ENCODE results near the gene ETFB. TPM values are rescaled to one million over a fixed set of nuclear protein-coding genes. Genes with fewer than 3 reads are reported as not detected.

The ETFB gene
- total RNA-seq, 1 experiment from 2014 or later = 114 TPM

GRCh38 chr19:51331193-51331592, 35.0 kb downstream of the ETFB start:
- peaks cover 37% of the 10 kb centered on the region for H3K9me3 Mint-ChIP-seq (ENCODE audit: unreplicated experiment)
- no TSS peak for BruUV-seq (replicated peaks)
- intact Hi-C loops (cut with micrococcal nuclease) = no loop called here

GRCh38 chr19:51330366-51330765, 35.8 kb downstream of the ETFB start:
- CTCF ChIA-PET = interaction anchor here (0.6 kb wide), 1 partner anchor 208 kb away, joined by 3 read pairs; no protein-coding TSS in a partner anchor
- no TSS peak for BruUV-seq (replicated peaks)
- no peak for TF ChIP-seq CTCF (IDR thresholded peaks at IDR 0.05; ENCODE audit: unreplicated experiment)
- POLR2A ChIA-PET = no interaction called here
- Mint-ChIP-seq H3K4me1 (ENCODE audit: insufficient read depth, unreplicated experiment) (no peaks in the 10 kb centered on the region), H3K36me3 (ENCODE audit: insufficient read depth, unreplicated experiment) (peaks cover 11% of the 10 kb centered on the region), H3K4me3 (ENCODE audit: unreplicated experiment) (no peak overlapping the region), H3K9me3 (ENCODE audit: unreplicated experiment) (peaks cover 36% of the 10 kb centered on the region), H3K27me3 (ENCODE audit: insufficient read depth, unreplicated experiment) (no peaks in the 10 kb centered on the region), H3K27ac (ENCODE audit: low read depth, unreplicated experiment) (no peak overlapping the region)
- intact Hi-C loops (cut with micrococcal nuclease) = no loop called here
- no peak for DNase-seq (ENCODE audit: unreplicated experiment)

More at GRCh38 chr19:51331193-51331592, 35.0 kb downstream of the ETFB start:
- H3K27ac Mint-ChIP-seq (ENCODE audit: low read depth, unreplicated experiment) = no peak overlapping the region
- no peak for DNase-seq (ENCODE audit: unreplicated experiment)
- POLR2A ChIA-PET = no interaction called here
- CTCF ChIA-PET = interaction anchor here (0.6 kb wide), 1 partner anchor 208 kb away, joined by 3 read pairs; no protein-coding TSS in a partner anchor
- H3K36me3 Mint-ChIP-seq (ENCODE audit: insufficient read depth, unreplicated experiment) = peaks cover 7% of the 10 kb centered on the region
- no peak overlapping the region for H3K4me3 Mint-ChIP-seq (ENCODE audit: unreplicated experiment)
- H3K4me1 Mint-ChIP-seq (ENCODE audit: insufficient read depth, unreplicated experiment) = no peaks in the 10 kb centered on the region
- no peak for TF ChIP-seq CTCF (IDR thresholded peaks at IDR 0.05; ENCODE audit: unreplicated experiment)
- no peaks in the 10 kb centered on the region for H3K27me3 Mint-ChIP-seq (ENCODE audit: insufficient read depth, unreplicated experiment)

GRCh38 chr19:51329411-51329810, 36.8 kb downstream of the ETFB start:
- Mint-ChIP-seq H3K4me3 (ENCODE audit: unreplicated experiment) (no peak overlapping the region), H3K36me3 (ENCODE audit: insufficient read depth, unreplicated experiment) (peaks cover 15% of the 10 kb centered on the region), H3K27me3 (ENCODE audit: insufficient read depth, unreplicated experiment) (no peaks in the 10 kb centered on the region), H3K27ac (ENCODE audit: low read depth, unreplicated experiment) (no peak overlapping the region), H3K9me3 (ENCODE audit: unreplicated experiment) (peaks cover 34% of the 10 kb centered on the region), H3K4me1 (ENCODE audit: insufficient read depth, unreplicated experiment) (no peaks in the 10 kb centered on the region)
- TF ChIP-seq CTCF (IDR thresholded peaks at IDR 0.05; ENCODE audit: unreplicated experiment) = no peak
- DNase-seq (ENCODE audit: unreplicated experiment) = no peak
- ChIA-PET POLR2A (no interaction called here), CTCF (no interaction called here)
- BruUV-seq (replicated peaks) = no TSS peak
- intact Hi-C loops (cut with micrococcal nuclease) = no loop called here

- Mint-ChIP-seq H3K4me1 (ENCODE audit: insufficient read depth, unreplicated experiment) (no peaks in the 10 kb centered on the region), H3K9me3 (ENCODE audit: unreplicated experiment) (peaks cover 48% of the 10 kb centered on the region), H3K4me3 (ENCODE audit: unreplicated experiment) (no peak overlapping the region), H3K27me3 (ENCODE audit: insufficient read depth, unreplicated experiment) (no peaks in the 10 kb centered on the region), H3K27ac (ENCODE audit: low read depth, unreplicated experiment) (no peak overlapping the region), H3K36me3 (ENCODE audit: insufficient read depth, unreplicated experiment) (peaks cover 15% of the 10 kb centered on the region)
- intact Hi-C loops (cut with micrococcal nuclease) = no loop called here
- CTCF ChIA-PET = interaction anchor here (0.7 to 1.5 kb wide), 2 partner anchors 11 to 429 kb away, joined by 4 to 8 read pairs; no protein-coding TSS in a partner anchor
- TF ChIP-seq CTCF (IDR thresholded peaks at IDR 0.05; ENCODE audit: unreplicated experiment) = no peak
- DNase-seq (ENCODE audit: unreplicated experiment) = no peak
- POLR2A ChIA-PET = interaction anchor here (0.7 kb wide), 1 partner anchor 472 kb away, joined by 3 read pairs; no protein-coding TSS in a partner anchor
- no TSS peak for BruUV-seq (replicated peaks)
These were observed 38.9 kb downstream of the ETFB start for GRCh38 chr19:51327066-51328001.
